ENCODE measurements around the gene VPS18. TPM values are rescaled to one million over a fixed set of nuclear protein-coding genes. Genes with fewer than 3 reads are reported as not detected.

VPS18 gene
- total and polyA plus RNA-seq, 4 donors, result 3.4 to 15.3 (median 10.3) TPM

- TF ChIP-seq ZBTB33 (IDR thresholded peaks at IDR 0.05), result no peak
Measured at GRCh38 chr15:40906091-40906990, 12.1 kb downstream of the VPS18 start (continued).

DNA sequence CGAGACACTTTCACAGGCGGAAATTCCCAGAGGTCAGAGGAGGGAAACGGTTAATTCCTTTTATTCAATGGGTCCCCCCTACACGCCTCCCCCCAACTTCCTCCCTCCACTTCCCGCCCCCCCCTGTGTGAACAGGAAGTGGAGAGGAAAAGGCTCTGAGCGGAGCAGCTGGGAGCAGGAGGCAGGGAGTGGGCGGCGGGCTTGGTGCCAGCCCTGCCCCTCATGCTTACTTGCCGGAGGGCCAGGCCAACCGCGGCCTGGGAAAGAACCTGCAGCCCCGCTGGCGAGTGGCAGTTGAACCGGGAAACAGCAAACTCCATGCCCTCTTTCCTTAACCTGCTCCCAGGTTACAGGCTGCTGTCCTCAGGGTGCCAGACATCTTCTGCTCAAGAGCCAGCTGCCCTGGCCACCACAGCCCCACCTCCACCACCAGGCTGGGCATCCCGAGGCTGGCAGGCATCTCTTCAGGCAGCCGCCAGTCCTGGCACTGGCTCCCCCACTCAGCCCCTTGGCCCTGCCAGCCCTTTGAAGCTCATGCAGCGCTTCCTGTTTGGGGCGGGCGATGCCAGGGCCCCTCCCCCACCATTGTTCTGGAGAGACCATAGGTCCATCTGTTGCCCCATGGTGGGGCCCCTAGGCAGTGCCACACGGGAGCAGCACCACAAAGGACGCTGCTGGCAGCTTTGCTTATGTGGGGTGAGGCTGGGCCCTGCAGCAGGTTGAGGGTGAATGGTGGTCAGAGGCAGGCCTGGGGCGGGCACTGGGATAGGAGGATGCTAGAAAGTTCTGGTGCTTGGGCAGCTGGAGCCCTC lies 12.9 kb downstream of the VPS18 start:
- Histone ChIP-seq H3K4me3 (ENCODE audit: low read depth in 1 of 3, low read length in 3 of 3) (no peak overlapping the region), H3K9me3 (ENCODE audit: control insufficient read depth in 4 of 4, low read length in 3 of 4) (no peaks in the 10 kb centered on the region), H3K27me3 (ENCODE audit: control insufficient read depth in 4 of 4, insufficient read depth in 4 of 4, low read length in 3 of 4) (no peaks in the 10 kb centered on the region), H3K27ac (ENCODE audit: low read depth in 1 of 2, low read length in 2 of 2) (peak overlapping the region; percentile 96), H3K36me3 (ENCODE audit: control insufficient read depth in 4 of 4, insufficient read depth in 3 of 4, low read depth in 1 of 4, low read length in 3 of 4) (peaks cover 0 to 12% (median 6%) of the 10 kb centered on the region in 4 donors), H3K4me1 (ENCODE audit: control insufficient read depth in 4 of 4, insufficient read depth in 4 of 4, low read length in 3 of 4) (peaks cover 33 to 87% (median 76%) of the 10 kb centered on the region in 4 donors), H3K9ac (ENCODE audit: low read depth in 1 of 2, low read length in 2 of 2) (peak overlapping the region in 1 of 2 donors; percentile 53)
- TF ChIP-seq EGR1 (IDR thresholded peaks at IDR 0.05; ENCODE audit: low read depth in 2 of 2) (peak; percentile 29 to 32), TAF1 (conservative IDR thresholded peaks at IDR 0.05) (no peak), HNF4A (conservative IDR thresholded peaks at IDR 0.05) (peak in 1 of 2 donors; percentile 10)
- TF ChIP-seq, protein P1, sequence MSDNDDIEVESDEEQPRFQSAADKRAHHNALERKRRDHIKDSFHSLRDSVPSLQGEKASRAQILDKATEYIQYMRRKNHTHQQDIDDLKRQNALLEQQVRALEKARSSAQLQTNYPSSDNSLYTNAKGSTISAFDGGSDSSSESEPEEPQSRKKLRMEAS (IDR thresholded peaks at IDR 0.05), result peak; percentile 30
- 25% methylated on average over 22 of the region's 22 CpGs for WGBS
- DNase-seq (ENCODE audit: low spot score), result no peak

- no peak for DNase-seq (ENCODE audit: low spot score)
- H3K9ac ChIP-seq (ENCODE audit: low read depth in 1 of 2, low read length in 2 of 2), result no peak overlapping the region
- TF ChIP-seq, protein P2, sequence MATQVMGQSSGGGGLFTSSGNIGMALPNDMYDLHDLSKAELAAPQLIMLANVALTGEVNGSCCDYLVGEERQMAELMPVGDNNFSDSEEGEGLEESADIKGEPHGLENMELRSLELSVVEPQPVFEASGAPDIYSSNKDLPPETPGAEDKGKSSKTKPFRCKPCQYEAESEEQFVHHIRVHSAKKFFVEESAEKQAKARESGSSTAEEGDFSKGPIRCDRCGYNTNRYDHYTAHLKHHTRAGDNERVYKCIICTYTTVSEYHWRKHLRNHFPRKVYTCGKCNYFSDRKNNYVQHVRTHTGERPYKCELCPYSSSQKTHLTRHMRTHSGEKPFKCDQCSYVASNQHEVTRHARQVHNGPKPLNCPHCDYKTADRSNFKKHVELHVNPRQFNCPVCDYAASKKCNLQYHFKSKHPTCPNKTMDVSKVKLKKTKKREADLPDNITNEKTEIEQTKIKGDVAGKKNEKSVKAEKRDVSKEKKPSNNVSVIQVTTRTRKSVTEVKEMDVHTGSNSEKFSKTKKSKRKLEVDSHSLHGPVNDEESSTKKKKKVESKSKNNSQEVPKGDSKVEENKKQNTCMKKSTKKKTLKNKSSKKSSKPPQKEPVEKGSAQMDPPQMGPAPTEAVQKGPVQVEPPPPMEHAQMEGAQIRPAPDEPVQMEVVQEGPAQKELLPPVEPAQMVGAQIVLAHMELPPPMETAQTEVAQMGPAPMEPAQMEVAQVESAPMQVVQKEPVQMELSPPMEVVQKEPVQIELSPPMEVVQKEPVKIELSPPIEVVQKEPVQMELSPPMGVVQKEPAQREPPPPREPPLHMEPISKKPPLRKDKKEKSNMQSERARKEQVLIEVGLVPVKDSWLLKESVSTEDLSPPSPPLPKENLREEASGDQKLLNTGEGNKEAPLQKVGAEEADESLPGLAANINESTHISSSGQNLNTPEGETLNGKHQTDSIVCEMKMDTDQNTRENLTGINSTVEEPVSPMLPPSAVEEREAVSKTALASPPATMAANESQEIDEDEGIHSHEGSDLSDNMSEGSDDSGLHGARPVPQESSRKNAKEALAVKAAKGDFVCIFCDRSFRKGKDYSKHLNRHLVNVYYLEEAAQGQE (IDR thresholded peaks at IDR 0.05), result no peak
- TF ChIP-seq HNF4A (conservative IDR thresholded peaks at IDR 0.05) (peak; percentile 28 to 62), JUND (IDR thresholded peaks at IDR 0.05) (no peak), FOXA1 (IDR thresholded peaks at IDR 0.05) (no peak), FOXA2 (IDR thresholded peaks at IDR 0.05) (no peak), GABPA (IDR thresholded peaks at IDR 0.05 in 1 of 2, conservative IDR thresholded peaks at IDR 0.05 in 1 of 2) (no peak), SP1 (IDR thresholded peaks at IDR 0.05) (no peak), YY1 (IDR thresholded peaks at IDR 0.05) (no peak), EGR1 (IDR thresholded peaks at IDR 0.05; ENCODE audit: low read depth in 2 of 2) (no peak), RXRA (IDR thresholded peaks at IDR 0.05) (peak in 1 of 2 donors; percentile 57)
- TF ChIP-seq, protein P1 (IDR thresholded peaks at IDR 0.05), result peak; percentile 37
Measured at GRCh38 chr15:40908095-40908494, 13.8 kb downstream of the VPS18 start.

More at GRCh38 chr15:40908095-40908494, 13.8 kb downstream of the VPS18 start:
- no peaks in the 10 kb centered on the region for H3K9me3 ChIP-seq (ENCODE audit: control insufficient read depth in 4 of 4, low read length in 3 of 4)
- H3K4me1 ChIP-seq (ENCODE audit: control insufficient read depth in 4 of 4, insufficient read depth in 4 of 4, low read length in 3 of 4), result peaks cover 33 to 85% (median 76%) of the 10 kb centered on the region in 4 donors
- peaks cover 0 to 6% (median 5%) of the 10 kb centered on the region in 4 donors for H3K36me3 ChIP-seq (ENCODE audit: control insufficient read depth in 4 of 4, insufficient read depth in 3 of 4, low read depth in 1 of 4, low read length in 3 of 4)
- 45% methylated on average over 7 of the region's 7 CpGs for WGBS
- no peaks in the 10 kb centered on the region for H3K27me3 ChIP-seq (ENCODE audit: control insufficient read depth in 4 of 4, insufficient read depth in 4 of 4, low read length in 3 of 4)
- H3K27ac ChIP-seq (ENCODE audit: low read depth in 1 of 2, low read length in 2 of 2), result peak overlapping the region; percentile 96
- H3K4me3 ChIP-seq (ENCODE audit: low read depth in 1 of 3, low read length in 3 of 3), result no peak overlapping the region

Measured in liver (tissue), 9 donors.